ENCODE data around the gene TNIP1.

The TNIP1 gene

GRCh38 chr5:151080613-151081430, at the start of gene TNIP1:
TNIP1 (minus strand) TSS chr5:151081034; CDS start chr5:151065095, 15,939 bp downstream.
- peak; percentile 92 for DNase-seq

GRCh38 chr5:151130235-151130921, 49.5 kb upstream of the TNIP1 start:
- no peak for DNase-seq

GRCh38 chr5:151128817-151129216, 48.0 kb upstream of the TNIP1 start:
- DNase-seq: no peak

- DNase-seq: no peak
Measured at GRCh38 chr5:151127926-151128325, 47.1 kb upstream of the TNIP1 start.

GRCh38 chr5:151126199-151126645, 45.4 kb upstream of the TNIP1 start:
- peak; percentile 26 for DNase-seq

- DNase-seq: no peak
Measured at GRCh38 chr5:151125421-151125820, 44.6 kb upstream of the TNIP1 start.

GRCh38 chr5:151123897-151124751, 43.3 kb upstream of the TNIP1 start:
- DNase-seq: no peak

- no peak for DNase-seq
Measured at GRCh38 chr5:151122828-151123227, 42.0 kb upstream of the TNIP1 start.

GRCh38 chr5:151121665-151122064, 40.8 kb upstream of the TNIP1 start:
- DNase-seq: no peak

- DNase-seq: no peak
Measured at GRCh38 chr5:151121095-151121494, 40.3 kb upstream of the TNIP1 start.

- DNase-seq: no peak
Measured at GRCh38 chr5:151118913-151119575, 38.2 kb upstream of the TNIP1 start.

- DNase-seq: peak; percentile 43
Measured at GRCh38 chr5:151115272-151115905, 34.6 kb upstream of the TNIP1 start.

GRCh38 chr5:151113651-151114050, 32.8 kb upstream of the TNIP1 start:
- DNase-seq: no peak

GRCh38 chr5:151110992-151111391, 30.2 kb upstream of the TNIP1 start:
- DNase-seq: no peak

- DNase-seq: no peak
Measured at GRCh38 chr5:151110122-151110681, 29.4 kb upstream of the TNIP1 start.

- no peak for DNase-seq
Measured at GRCh38 chr5:151108566-151108965, 27.7 kb upstream of the TNIP1 start.

GRCh38 chr5:151107738-151108520, 27.1 kb upstream of the TNIP1 start:
- no peak for DNase-seq

GRCh38 chr5:151107084-151107483, 26.2 kb upstream of the TNIP1 start:
- DNase-seq: no peak

- DNase-seq: no peak
Measured at GRCh38 chr5:151106509-151106908, 25.7 kb upstream of the TNIP1 start.

- DNase-seq: no peak
Measured at GRCh38 chr5:151106043-151106442, 25.2 kb upstream of the TNIP1 start.

GRCh38 chr5:151105561-151105960, 24.7 kb upstream of the TNIP1 start:
- no peak for DNase-seq

Measured in GDM1 (cell line).